Left lung (tissue), 10 donors: Measurements from ENCODE around the gene ESYT2. TPM values are rescaled to one million over a fixed set of nuclear protein-coding genes. Genes with fewer than 3 reads are reported as not detected.

ENCODE experiments used
- ATAC-seq: fragments of 200-7000 bp; cut with Tn5 transposase; one replicate; pipeline ENCODE4 v1.9.1; 2020; ENCODE audit warnings: moderate library complexity
- DNase-seq, 4 donors: peaks; one replicate each; pipeline ENCODE4 v3.0.0-alpha.2; 2013 to 2020
- H3K27ac ChIP-seq, 2 donors: fragments of 200-600 bp; sonication (generic) in 1 of 2; one replicate each; pipeline versions ENCODE4 v1.5.0 to v1.8.0; 2020 to 2021
- H3K27me3 ChIP-seq, 2 donors: fragments of 200-600 bp; sonication (generic) in 1 of 2; one replicate each; pipeline versions ENCODE4 v1.5.0 to v1.8.0; 2020 to 2021
- H3K36me3 ChIP-seq, 2 donors: fragments of 200-600 bp; sonication (generic) in 1 of 2; one replicate each; pipeline versions ENCODE4 v1.5.0 to v1.8.0; 2020 to 2021
- H3K4me1 ChIP-seq, 2 donors: fragments of 200-600 bp; one replicate each; pipeline ENCODE4 v1.8.0; 2021
- H3K4me3 ChIP-seq, 2 donors: fragments of 200-600 bp; sonication (generic) in 1 of 2; one replicate each; pipeline versions ENCODE4 v1.5.0 to v1.8.0; 2020 to 2021; ENCODE audit warnings: mild to moderate bottlenecking in 1 of 2
- H3K9me3 ChIP-seq, 2 donors: fragments of 200-600 bp; sonication (generic) in 1 of 2; one replicate each; pipeline versions ENCODE4 v1.5.0 to v1.8.0; 2020 to 2021
- intact Hi-C, 2 donors: fragments of 100-400 bp; cut with DNase I; formaldehyde crosslinking; loops; one replicate each; pipeline versions ENCODE4 v1.11.2 to v1.14.2; 2022
- polyA plus RNA-seq, 6 donors: library from polyadenylated mRNA; unstranded; fragments of 120-200 nt; gene quantifications; one replicate each; pipeline ENCODE4 v1.2.1, GENCODE V29; 2013; ENCODE audit not compliant: insufficient read length in 6 of 6
- total RNA-seq, 2 donors: library from RNA; stranded (reverse); fragmentation: NEBNext Ultra II Directional; extraction: Animal tissue kit (Norgen Biotek cat#: 25700); gene quantifications; one replicate each; pipeline ENCODE4 v1.2.1, GENCODE V29; 2021
- TF ChIP-seq, protein P1 (sequence below), 2 donors: fragments of 200-600 bp; sonication (generic) in 1 of 2; IDR thresholded peaks; one replicate each; pipeline versions ENCODE4 v1.5.0 to v1.8.0; 2021; ENCODE audit warnings: antibody characterized with exemption in 2 of 2
- donor health status: DM: no; HTN: yes; CAD: no.
- donor health status: DM: no; HTN: no; CAD: no.

Gene ESYT2
- total and polyA plus RNA-seq, 8 donors = 38.3 to 75.7 (median 43.3) TPM

DNA sequence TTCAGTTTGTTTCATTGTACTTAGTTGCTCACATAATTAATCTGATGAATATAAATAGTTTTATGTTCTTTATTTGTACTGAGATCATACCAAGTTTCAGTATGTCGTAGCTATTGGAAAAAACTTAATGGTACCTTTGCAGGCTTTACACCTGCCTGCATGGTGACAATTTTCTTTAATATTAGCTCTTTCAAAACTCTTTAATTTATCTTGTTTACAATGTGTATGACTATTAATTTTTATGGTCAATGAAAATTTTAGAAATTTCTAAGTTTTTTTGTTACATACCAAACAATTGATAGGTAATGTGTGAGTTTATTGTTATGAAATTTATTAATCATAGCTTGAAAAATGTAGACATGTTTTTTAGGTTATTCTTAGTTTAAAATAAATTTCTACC is 31.1 kb upstream of the ESYT2 start:
- Histone ChIP-seq H3K27me3 (no peaks in the 10 kb centered on the region), H3K36me3 (no peaks in the 10 kb centered on the region), H3K4me1 (peaks cover 21 to 28% of the 10 kb centered on the region in 2 donors), H3K27ac (no peak overlapping the region), H3K4me3 (no peak overlapping the region), H3K9me3 (no peaks in the 10 kb centered on the region)
- TF ChIP-seq, protein P1, sequence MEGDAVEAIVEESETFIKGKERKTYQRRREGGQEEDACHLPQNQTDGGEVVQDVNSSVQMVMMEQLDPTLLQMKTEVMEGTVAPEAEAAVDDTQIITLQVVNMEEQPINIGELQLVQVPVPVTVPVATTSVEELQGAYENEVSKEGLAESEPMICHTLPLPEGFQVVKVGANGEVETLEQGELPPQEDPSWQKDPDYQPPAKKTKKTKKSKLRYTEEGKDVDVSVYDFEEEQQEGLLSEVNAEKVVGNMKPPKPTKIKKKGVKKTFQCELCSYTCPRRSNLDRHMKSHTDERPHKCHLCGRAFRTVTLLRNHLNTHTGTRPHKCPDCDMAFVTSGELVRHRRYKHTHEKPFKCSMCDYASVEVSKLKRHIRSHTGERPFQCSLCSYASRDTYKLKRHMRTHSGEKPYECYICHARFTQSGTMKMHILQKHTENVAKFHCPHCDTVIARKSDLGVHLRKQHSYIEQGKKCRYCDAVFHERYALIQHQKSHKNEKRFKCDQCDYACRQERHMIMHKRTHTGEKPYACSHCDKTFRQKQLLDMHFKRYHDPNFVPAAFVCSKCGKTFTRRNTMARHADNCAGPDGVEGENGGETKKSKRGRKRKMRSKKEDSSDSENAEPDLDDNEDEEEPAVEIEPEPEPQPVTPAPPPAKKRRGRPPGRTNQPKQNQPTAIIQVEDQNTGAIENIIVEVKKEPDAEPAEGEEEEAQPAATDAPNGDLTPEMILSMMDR (IDR thresholded peaks at IDR 0.05) = no peak
- no peak for ATAC-seq
- no peak for DNase-seq
- intact Hi-C loops = no loop called here

DNA sequence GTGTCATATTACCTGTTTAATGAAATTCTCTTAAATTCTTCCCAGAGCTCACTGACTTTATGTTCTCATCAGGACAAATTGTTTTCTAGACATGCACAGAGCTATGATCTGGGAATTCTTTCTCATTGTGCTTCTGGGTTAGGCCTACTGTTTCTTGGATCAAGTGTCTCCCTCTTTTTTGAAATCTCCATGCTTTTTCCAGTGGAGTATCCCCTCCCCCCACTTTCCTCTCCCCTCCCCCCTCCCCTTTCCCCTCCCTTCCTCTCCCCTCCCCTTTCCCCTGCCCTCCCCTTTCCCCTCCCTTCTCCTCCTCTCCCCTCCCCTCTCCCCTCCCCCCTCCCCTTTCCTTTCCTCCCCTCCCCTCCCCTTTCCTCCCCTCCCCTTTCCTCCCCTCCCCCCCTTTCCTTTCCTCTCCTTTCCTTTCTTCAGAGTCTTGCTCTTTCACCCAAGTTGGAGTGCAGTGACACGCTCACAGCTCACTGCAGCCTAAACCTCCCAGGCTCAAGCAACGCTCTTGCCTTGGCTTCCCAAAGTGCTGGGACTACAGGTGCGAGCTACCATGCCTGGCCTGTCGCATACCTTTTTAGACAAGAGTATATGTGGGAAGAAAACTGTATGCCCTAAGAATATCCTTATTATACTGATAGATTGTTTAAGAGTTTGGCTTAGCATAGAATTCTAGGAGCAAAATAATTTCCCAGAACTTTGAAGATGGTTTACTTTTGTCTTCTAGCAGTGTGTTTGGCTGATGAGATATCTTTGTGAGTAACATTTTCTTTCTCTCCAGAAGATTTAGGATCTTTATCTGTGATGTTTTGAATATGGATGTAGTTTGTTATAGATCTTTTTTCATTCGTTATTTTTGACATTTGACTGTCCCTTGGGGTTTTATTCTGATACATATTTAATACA is 29.5 kb upstream of the ESYT2 start:
- H3K9me3 ChIP-seq = no peaks in the 10 kb centered on the region

DNA sequence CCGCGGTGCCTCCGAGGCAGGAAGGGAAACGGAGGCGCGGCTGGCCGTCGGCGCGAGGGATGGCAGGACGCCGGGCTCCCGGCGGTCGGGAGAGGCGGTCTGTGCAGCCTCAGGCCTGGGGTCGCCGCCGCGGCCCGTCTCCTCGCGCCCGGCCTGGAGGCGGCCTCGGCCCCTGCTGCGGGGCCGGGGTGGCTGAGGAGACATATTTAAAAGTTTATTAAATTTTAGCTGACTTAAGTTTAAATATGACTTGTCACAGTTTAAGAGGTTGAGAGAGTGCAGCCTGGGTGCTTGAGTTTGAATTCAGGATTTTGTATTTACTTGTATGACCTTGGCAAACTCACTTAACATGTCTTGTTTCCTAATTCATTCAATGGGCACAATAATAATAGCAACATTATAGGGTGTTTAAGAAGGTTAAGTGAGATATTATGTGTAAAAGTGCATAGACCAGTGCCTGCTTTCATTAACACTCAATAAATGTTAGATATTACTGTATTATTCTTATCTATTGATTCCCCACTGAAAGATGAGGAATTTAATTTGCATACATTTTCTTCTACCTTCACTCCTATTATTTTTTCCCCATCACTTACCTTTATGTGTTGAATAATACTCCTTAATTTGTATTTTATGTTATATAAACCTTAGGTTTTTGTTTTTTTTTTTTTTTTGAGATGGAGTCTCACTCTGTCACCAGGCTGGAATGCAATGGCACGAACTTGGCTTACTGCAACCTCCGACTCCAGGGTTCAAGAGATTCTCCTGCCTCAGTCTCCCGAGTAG is 27.8 kb upstream of the ESYT2 start:
- DNase-seq (no peak), ATAC-seq (no peak)
- no peaks in the 10 kb centered on the region for H3K36me3 ChIP-seq
- no peaks in the 10 kb centered on the region for H3K9me3 ChIP-seq
- H3K4me1 ChIP-seq = peaks cover 14 to 18% of the 10 kb centered on the region in 2 donors
- intact Hi-C loops = no loop called here
- H3K27ac ChIP-seq = peak overlapping the region; percentile 75 to 87
- H3K4me3 ChIP-seq = peak overlapping the region; percentile 87 to 97
- TF ChIP-seq, protein P1 (IDR thresholded peaks at IDR 0.05) = no peak
- H3K27me3 ChIP-seq = no peaks in the 10 kb centered on the region

More for the DNA sequence above, 29.5 kb upstream of the ESYT2 start:
- intact Hi-C loops = no loop called here
- H3K36me3 ChIP-seq = no peaks in the 10 kb centered on the region
- H3K27ac ChIP-seq = peak overlapping the region; percentile 9 to 59
- peaks cover 14 to 18% of the 10 kb centered on the region in 2 donors for H3K4me1 ChIP-seq
- no peak overlapping the region for H3K4me3 ChIP-seq
- TF ChIP-seq, protein P1 (IDR thresholded peaks at IDR 0.05) = no peak
- H3K27me3 ChIP-seq = no peaks in the 10 kb centered on the region
- DNase-seq = no peak
- no peak for ATAC-seq

DNA sequence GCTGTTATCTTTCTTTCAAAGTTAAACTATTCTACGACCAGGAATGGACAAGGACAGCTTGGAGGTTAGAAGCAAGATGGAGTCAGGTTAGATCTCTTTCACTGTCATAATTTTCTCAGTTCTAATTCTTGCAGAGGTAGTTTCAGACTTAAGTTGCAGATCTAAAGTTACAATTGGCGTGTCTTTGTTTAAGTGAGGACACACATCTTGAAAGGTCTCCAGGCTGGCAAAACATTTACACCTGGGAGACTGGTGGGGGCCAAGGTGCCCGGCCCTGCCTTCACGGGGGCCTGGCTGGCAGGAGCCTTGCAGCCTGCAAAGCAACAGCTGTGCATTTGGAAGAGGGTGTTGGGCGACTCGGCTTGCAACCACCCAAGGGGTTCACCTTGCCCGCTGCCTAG is 25.4 kb upstream of the ESYT2 start:
- Histone ChIP-seq H3K9me3 (no peaks in the 10 kb centered on the region), H3K27me3 (no peaks in the 10 kb centered on the region), H3K4me1 (peaks cover 14 to 18% of the 10 kb centered on the region in 2 donors), H3K36me3 (no peaks in the 10 kb centered on the region), H3K27ac (no peak overlapping the region), H3K4me3 (no peak overlapping the region)
- TF ChIP-seq, protein P1 (IDR thresholded peaks at IDR 0.05) = no peak
- intact Hi-C loops = no loop called here
- DNase-seq (no peak), ATAC-seq (no peak)

DNA sequence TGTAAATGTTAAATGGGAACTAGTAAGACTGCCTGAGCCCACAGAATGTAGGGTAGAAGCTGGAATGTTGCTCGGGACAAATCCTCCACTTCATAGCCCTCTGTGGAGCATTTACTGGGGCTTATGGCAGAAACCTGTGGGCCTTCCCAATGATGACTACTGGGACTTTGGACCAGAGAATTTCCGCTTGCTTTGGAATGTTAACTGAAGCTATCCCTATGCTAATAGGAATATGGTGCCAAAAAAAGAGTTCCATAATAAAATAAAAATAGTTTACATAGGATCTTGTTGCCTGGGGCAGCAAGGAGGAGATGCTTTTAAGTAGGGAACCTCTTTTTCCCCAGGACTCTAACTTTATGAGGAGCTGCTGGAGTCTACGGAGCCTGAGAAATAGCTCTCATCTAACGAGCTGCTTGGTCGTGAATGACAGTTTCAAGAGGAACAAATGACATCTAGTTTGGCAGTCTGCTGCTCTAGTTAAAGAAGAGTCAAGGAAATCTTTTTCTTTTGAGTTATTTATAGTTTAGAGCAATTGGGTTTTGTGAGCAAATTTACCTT is 21.3 kb upstream of the ESYT2 start:
- TF ChIP-seq, protein P1 (IDR thresholded peaks at IDR 0.05) = no peak
- H3K4me1 ChIP-seq = no peaks in the 10 kb centered on the region
- H3K36me3 ChIP-seq = no peaks in the 10 kb centered on the region
- H3K27ac ChIP-seq = no peak overlapping the region
- intact Hi-C loops = no loop called here
- DNase-seq = no peak
- no peaks in the 10 kb centered on the region for H3K9me3 ChIP-seq
- no peaks in the 10 kb centered on the region for H3K27me3 ChIP-seq
- ATAC-seq = no peak
- no peak overlapping the region for H3K4me3 ChIP-seq
